Epithelial cell of esophagus (primary cell): Measurements from ENCODE around the gene SRGAP3.

Experiments
- DNase-seq: peaks from one replicate; pipeline ENCODE4 v3.0.0; 2010; ENCODE audit warnings: low read depth
- H3K4me3 ChIP-seq: 2 replicates; pipeline ENCODE4 v1.5.1; 2011; ENCODE audit warnings: mild to moderate bottlenecking, low read length, control low read depth
- CTCF ChIP-seq: IDR thresholded peaks from 2 replicates; pipeline ENCODE4 v1.5.1; 2011; ENCODE audit warnings: low read depth, mild to moderate bottlenecking, low read length, control low read depth, inconsistent platforms; ENCODE audit not compliant: insufficient read depth; ENCODE audit errors: missing control alignments

Gene SRGAP3

GRCh38 chr3:9007928-9008327 is 241.5 kb downstream of the SRGAP3 start:
- no peak overlapping the region for H3K4me3 ChIP-seq
- DNase-seq = no peak
- no peak for TF ChIP-seq CTCF

GRCh38 chr3:9007213-9007612 is 242.2 kb downstream of the SRGAP3 start:
- H3K4me3 ChIP-seq = no peak overlapping the region
- no peak for DNase-seq
- no peak for TF ChIP-seq CTCF

GRCh38 chr3:9000041-9000440 is 249.4 kb downstream of the SRGAP3 start:
- no peak for DNase-seq
- no peak for TF ChIP-seq CTCF

GRCh38 chr3:8997151-8997550 is 252.3 kb downstream of the SRGAP3 start:
- H3K4me3 ChIP-seq = no peak overlapping the region
- no peak for DNase-seq
- TF ChIP-seq CTCF = no peak

More at GRCh38 chr3:9000041-9000440, 249.4 kb downstream of the SRGAP3 start:
- H3K4me3 ChIP-seq = no peak overlapping the region

- no peak for TF ChIP-seq CTCF
- DNase-seq = no peak
- H3K4me3 ChIP-seq = no peak overlapping the region
These were observed 252.7 kb downstream of the SRGAP3 start for GRCh38 chr3:8996681-8997121.

- no peak for DNase-seq
- no peak overlapping the region for H3K4me3 ChIP-seq
- no peak for TF ChIP-seq CTCF
These were observed 253.2 kb downstream of the SRGAP3 start for GRCh38 chr3:8996216-8996615.

GRCh38 chr3:8994226-8994625 is 255.2 kb downstream of the SRGAP3 start:
- H3K4me3 ChIP-seq = no peak overlapping the region
- no peak for TF ChIP-seq CTCF
- DNase-seq = no peak
